HG03520 (cell line): Measurements from ENCODE around the gene CAPNS2.

Experiments
- ATAC-seq: cut with Tn5 transposase; IDR thresholded peaks from one replicate; pipeline ENCODE4 v1.9.1; 2021; ENCODE audit warnings: mild to moderate bottlenecking, moderate library complexity; ENCODE audit not compliant: unreplicated experiment

The CAPNS2 gene

GRCh38 chr16:55566432-55567175 lies at the start of gene CAPNS2:
CAPNS2 (plus strand) TSS chr16:55566684; CDS start chr16:55566757, 73 bp downstream.
- ATAC-seq: no peak

- no peak for ATAC-seq
Measured at GRCh38 chr16:55521792-55522191, 44.7 kb upstream of the CAPNS2 start.

- ATAC-seq: no peak
Measured at GRCh38 chr16:55526441-55526840, 40.0 kb upstream of the CAPNS2 start.

- no peak for ATAC-seq
Measured at GRCh38 chr16:55527885-55528284, 38.6 kb upstream of the CAPNS2 start.

GRCh38 chr16:55529018-55529417 lies 37.5 kb upstream of the CAPNS2 start:
- no peak for ATAC-seq

GRCh38 chr16:55530316-55530856 lies 36.1 kb upstream of the CAPNS2 start:
- ATAC-seq: no peak

- ATAC-seq: no peak
Measured at GRCh38 chr16:55532227-55532626, 34.3 kb upstream of the CAPNS2 start.

GRCh38 chr16:55534756-55535155 lies 31.7 kb upstream of the CAPNS2 start:
- ATAC-seq: no peak

- no peak for ATAC-seq
Measured at GRCh38 chr16:55539049-55539448, 27.4 kb upstream of the CAPNS2 start.

GRCh38 chr16:55539488-55539887 lies 27.0 kb upstream of the CAPNS2 start:
- no peak for ATAC-seq

GRCh38 chr16:55540221-55540620 lies 26.3 kb upstream of the CAPNS2 start:
- ATAC-seq: no peak

- ATAC-seq: no peak
Measured at GRCh38 chr16:55542459-55543082, 23.9 kb upstream of the CAPNS2 start.

- ATAC-seq: no peak
Measured at GRCh38 chr16:55543472-55543871, 23.0 kb upstream of the CAPNS2 start.

- ATAC-seq: no peak
Measured at GRCh38 chr16:55552621-55553020, 13.9 kb upstream of the CAPNS2 start.

- ATAC-seq: no peak
Measured at GRCh38 chr16:55555436-55555835, 11.0 kb upstream of the CAPNS2 start.

- no peak for ATAC-seq
Measured at GRCh38 chr16:55557186-55557585, 9.3 kb upstream of the CAPNS2 start.

GRCh38 chr16:55559233-55559632 lies 7.3 kb upstream of the CAPNS2 start:
- ATAC-seq: no peak

GRCh38 chr16:55559933-55560516 lies 6.5 kb upstream of the CAPNS2 start:
- ATAC-seq: no peak

GRCh38 chr16:55561319-55561848 lies 5.1 kb upstream of the CAPNS2 start:
- ATAC-seq: no peak

- ATAC-seq: no peak
Measured at GRCh38 chr16:55562936-55563335, 3.5 kb upstream of the CAPNS2 start.

- no peak for ATAC-seq
Measured at GRCh38 chr16:55563797-55564196, 2.7 kb upstream of the CAPNS2 start.

GRCh38 chr16:55565086-55565485 lies 1.4 kb upstream of the CAPNS2 start:
- no peak for ATAC-seq
